ENCODE data around the gene CACNA1B.

- no peak for TF ChIP-seq CTCF (IDR thresholded peaks at IDR 0.05)
- TF ChIP-seq POLR2A (IDR thresholded peaks at IDR 0.05), result no peak
- TF ChIP-seq EP300 (IDR thresholded peaks at IDR 0.05), result no peak
Measured at GRCh38 chr9:138117836-138118235, 240.3 kb downstream of the CACNA1B start.
